ENCODE results near the gene CRHR1.
"Not testable (repeated sequence)": the region's sequence is repeated elsewhere in the genome, so short reads cannot be mapped to it uniquely, and the experiment has no call there.

CRHR1 gene

GRCh38 chr17:45847101-45847500 lies 63.0 kb downstream of the CRHR1 start:
- DNase-seq: no peak

- DNase-seq: no peak
These were observed 63.6 kb downstream of the CRHR1 start for GRCh38 chr17:45847747-45848146.

- no peak for DNase-seq
These were observed 64.3 kb downstream of the CRHR1 start for GRCh38 chr17:45848405-45848804.

GRCh38 chr17:45848868-45849535 lies 64.9 kb downstream of the CRHR1 start:
- DNase-seq: no peak

- DNase-seq: no peak
These were observed 65.4 kb downstream of the CRHR1 start for GRCh38 chr17:45849536-45849990.

DNA sequence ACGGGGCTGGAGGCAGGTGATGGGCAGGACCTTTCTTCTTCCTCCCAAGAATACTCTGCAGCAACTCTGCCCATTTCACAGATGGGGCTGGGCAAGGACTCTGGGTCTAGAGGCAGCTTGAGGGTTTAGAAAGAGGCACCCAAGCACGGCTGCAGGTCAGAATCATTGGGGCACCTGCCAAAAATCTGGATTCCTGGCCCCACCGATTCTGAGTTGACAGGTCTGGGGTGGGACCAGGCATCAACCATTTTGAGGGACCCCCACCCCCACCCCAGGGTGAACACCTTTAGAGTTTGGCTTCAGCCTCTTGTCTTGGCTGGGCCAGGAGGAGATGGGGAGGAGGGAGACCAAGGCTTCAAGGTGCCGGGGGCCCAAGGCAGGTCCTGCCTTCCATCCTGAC lies 65.9 kb downstream of the CRHR1 start:
- no peak for DNase-seq

GRCh38 chr17:45850468-45850867 lies 66.3 kb downstream of the CRHR1 start:
- no peak for DNase-seq

DNA sequence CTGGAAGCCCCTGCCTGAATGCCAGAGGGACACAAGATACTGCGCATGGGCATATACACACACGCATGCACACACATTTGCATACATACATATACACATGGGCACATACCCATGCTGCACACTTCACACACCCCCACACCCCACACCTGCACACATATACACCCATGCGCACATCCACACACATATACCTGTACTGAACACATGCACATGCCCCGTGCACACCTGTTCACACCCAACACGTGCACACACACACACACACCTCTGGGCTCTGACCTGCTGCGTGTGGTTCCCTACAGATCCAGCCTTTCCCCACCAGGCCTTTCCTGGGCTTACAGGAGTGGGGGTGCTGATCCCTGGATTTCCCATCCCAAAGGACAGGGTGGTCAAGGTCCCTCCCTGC lies 66.9 kb downstream of the CRHR1 start:
- no peak for DNase-seq

DNA sequence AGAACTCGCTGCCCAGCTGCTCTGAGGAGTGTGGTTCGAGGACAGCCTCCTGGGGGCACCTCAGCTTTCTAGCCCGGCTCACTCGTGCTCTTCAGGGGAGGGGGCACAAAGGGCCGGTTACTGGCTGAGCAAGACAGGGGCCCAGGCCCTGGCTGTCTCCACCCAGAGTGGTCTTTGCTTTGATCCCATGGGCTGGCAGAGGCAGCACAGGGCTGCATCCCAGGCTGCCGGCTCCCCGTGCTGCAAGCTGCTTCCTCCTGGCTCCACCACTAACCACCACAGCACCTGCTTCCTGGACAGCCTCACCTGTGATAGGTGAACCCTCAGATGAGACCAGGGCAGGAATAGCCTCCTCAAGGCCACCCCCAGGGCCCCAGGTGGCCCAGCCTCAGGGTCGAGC lies 67.3 kb downstream of the CRHR1 start:
- DNase-seq: peak; percentile 24

GRCh38 chr17:45851873-45852272 lies 67.8 kb downstream of the CRHR1 start:
- no peak for DNase-seq

DNA sequence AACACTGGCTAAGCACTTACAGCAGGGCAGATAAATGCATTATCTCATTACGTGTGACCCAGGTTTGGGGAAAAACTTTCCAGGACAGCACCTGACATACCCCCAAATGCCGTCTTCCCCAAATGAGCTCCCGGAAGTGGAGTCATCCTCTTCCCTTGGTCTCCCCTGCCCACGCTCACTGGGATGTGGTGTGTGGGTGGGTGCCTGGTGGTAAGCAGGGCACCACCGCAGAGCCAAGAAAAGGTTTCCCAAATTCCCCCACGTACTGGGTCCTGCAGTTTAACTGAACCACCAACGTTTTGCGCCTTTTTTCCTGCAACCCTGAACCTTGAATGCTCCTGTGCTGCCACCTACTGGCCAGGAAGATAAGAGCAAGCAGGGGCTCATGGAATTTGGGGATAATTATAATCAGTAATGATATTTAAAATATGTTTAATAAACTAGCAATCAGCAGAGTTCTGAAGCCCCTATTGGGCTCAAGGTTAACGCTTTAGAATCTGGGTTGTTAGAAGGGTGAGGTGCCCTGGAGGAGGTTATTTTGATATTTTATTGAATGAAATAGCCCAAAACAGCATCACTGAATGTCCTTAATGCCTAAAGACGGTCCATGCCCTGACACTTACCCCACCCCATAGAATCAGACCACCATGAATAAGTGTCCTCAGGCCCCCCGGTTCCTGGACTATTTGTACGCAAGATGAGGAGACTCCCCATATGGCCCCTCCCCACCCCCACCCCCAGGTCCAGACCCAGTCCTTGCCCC lies 68.6 kb downstream of the CRHR1 start:
- peak; percentile 11 for DNase-seq

DNA sequence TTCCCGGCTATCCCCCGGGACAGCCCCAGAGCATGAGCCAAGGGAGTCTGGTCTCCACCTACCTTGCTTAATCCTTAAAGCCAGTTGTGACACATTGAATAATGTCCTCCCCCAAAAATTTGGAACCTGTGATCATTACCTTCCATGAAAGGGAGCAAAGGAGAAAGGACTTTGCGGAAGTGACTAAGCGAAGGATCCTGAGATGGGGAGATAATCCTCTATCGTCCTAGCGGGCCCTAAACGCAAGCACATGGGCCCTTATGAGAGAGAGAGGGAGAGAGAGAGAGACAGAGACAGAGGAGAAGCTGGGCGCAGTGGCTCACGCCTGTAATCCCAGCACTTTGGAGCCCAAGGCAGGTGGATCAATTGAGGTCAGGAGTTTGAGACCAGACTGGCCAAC lies 70.1 kb downstream of the CRHR1 start:
- no peak for DNase-seq

DNA sequence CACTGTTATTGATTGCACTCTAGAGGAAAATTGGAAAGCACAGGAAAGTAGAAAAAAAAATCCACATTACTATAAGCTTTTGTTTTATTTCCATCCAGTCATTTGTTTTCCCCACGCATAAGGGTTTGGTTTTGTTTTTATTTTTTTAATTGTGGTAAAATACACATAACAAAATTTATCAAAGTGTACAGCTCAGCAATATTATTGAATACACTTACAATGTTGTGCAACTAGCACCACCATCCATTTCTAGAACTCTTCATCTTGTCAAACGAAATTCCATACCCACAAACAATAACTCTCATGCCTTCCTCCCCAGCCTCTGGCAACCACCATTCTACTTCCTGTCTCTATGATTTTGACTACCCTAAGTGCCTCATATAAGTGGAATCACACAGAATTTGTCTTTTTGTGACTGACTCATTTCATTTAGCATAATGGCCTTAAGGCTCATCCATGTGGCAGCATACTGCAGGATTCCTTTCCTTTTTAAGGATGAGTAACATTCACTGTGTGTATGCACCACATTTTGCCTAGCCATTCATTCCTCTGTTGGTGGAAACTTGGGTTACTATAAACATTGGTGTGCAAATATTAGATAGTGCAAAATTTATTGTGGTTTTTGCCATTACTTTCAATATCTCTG lies 71.7 kb downstream of the CRHR1 start:
- no peak for DNase-seq

DNA sequence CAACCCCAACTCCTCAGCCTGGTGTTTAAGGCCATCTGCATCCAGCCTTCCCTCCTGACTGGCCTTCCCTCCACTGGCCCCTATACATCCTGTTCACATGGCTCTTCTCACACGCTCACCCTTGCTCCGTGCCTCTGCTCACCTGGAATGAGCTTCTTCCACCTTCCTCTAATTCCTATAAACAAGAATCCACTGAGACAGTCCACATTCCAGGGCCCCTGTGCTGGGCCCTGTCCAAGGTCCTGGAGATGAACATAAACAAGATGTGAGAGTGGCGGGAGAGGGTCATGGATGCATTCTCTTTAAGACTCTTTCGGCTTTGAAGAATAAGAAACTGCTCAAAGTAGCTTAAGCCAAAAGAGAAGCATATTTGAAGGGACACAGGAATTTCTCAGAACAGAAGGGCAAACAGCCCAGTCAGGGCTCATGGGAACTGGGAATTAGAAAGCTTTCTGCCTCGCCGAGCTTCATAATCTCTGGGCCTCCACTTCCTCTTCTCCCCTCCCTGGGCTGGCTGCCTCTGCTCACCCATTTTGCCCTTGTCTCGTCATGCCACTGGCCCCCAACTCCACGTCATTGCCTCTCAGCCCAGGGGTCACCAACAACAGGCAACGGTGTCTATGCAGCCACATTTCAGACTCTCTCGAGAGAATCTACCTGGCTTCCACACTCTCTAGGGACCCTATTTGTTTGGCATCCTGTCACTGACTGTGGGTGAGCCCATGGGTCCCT lies 74.0 kb downstream of the CRHR1 start:
- no peak for DNase-seq

DNA sequence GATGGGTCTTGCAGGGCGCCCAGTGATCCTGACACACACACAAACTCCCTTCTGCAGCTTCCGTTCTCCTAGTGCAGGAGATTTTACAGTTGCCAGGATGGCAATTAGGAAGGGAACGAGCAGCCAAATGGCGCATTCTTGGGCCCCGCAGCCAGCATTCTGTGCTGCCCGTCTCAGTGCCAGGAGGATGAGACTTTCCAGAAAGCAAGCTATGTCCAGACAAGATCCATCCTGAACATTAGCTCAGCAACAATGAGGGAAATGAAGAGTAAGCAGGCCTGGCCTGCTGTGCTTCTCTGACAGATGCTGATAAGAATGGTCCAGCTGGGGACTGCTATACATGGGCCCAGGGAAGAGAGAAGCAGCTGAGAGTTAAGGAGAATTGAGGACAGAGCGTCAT lies 77.0 kb downstream of the CRHR1 start:
- no peak for DNase-seq

- DNase-seq: not testable (repeated sequence)
These were observed 78.0 kb downstream of the CRHR1 start for GRCh38 chr17:45862127-45862526.

DNA sequence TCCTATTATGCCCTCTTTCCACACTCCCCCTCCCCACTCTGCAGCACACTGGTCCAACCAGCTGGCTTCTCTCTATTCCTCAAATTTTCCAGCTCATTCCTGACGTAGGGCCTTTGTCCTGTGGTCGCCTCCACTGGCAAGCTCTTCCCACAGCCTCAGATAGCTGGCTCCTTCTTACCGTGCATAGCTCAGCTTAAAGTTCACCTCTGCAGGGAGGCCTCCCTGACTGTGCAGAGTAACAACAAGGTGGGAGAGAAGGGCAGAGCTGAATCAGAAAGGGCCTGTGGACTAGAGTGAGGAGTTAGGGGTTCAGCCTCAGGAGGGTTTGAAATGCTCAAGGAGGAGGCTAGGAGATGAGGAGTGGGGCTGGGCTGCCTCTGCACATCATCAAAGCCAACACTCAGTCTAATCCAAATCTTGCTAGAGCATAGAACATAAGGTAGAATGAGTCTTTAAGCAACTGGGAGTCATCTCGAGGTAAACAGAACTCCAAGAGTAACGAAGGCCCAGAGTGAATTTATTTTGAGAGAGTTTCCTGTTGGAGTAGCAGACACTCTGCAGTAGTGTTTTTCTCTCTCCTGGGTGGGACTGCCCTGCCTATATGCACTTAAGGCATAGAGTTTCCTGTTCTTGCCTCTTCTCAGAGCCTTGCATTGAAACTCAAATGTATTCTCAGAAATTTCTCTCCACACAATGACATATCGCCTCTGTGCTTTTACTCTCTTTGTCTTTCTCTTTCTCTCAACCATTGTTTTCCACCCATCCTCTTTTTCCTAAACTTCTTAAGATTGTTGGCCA lies 79.9 kb downstream of the CRHR1 start:
- DNase-seq: no peak

GRCh38 chr17:45867171-45867570 lies 83.1 kb downstream of the CRHR1 start:
- no peak for DNase-seq

- no peak for DNase-seq
These were observed 83.6 kb downstream of the CRHR1 start for GRCh38 chr17:45867702-45868101.

DNA sequence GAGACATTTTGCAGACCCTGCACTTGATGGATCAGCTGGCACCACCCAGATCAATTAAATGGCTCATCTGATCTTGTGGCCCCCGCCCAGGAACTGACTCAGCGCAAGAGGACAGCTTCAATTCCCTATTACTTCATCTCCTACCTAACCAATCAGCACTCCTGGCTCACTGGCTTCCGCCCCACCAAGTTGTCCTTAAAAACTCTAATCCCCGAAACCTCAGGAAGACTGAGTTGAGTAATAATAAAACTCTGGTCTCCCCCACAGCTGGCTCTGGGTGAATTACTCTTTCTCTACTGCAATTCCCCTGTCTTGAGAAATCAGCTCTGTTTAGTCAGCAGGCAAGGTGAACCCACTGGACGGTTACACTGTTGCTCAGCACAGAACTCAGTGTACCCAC lies 84.2 kb downstream of the CRHR1 start:
- no peak for DNase-seq

DNA sequence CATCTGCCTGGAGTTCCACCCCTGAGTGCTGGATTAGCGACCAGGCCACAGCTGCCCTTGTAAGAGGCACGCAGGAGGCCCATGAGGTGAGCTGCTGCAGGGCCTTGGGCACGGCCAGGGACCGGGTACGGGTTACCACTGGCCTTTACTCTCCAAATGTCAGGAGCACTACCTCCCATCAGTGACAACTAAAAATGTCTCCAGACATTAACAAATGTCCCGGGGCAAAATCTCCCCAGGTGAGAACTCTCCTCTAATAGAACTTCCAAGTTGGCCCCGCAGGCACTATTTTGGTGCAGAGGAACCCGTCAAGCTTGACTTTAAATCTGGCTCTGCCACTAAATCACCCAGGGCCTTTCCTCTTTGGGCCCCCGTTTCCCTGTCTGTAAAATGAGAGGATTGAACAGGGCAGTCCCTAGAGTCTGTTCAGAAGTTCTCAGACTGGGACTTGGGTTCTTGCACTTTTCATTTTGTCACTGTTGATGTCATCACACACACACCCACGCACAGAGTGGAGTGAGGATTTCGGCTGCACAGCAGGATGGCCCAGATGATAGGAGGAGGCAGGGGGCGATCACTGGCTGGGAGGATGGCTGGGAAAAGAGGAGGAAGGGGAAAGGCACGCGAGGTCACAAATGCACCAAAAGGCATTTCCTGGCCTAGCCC lies 85.7 kb downstream of the CRHR1 start:
- DNase-seq: no peak

All from DMS153 (cell line).